HG03066 (cell line): Measurements from ENCODE around the gene CNGA3.
"Not testable (repeated sequence)": the region's sequence is repeated elsewhere in the genome, so short reads cannot be mapped to it uniquely, and the experiment has no call there.

Source experiments
- ATAC-seq: cut with Tn5 transposase; IDR thresholded peaks from one replicate; pipeline ENCODE4 v1.9.1; 2021; ENCODE audit warnings: low read depth; ENCODE audit not compliant: unreplicated experiment

Gene CNGA3

DNA sequence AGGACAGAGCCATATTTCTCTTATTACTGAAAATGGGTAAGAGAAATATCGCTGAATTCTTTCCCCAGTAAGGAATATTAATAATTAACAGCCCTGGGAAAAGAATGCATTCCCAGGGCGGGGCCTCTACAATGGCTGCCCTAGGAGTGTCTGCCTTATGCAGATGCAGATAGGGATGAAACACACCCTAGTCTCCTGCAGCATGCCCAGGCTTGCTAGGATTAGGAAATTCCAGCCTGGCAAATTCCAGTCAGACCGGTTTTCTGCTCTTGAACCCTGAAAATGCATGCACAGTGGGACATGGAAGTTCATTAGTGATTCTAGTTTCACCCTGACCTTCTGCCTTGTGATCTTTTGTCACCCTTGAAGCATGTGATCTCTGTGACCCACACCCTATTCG, 89.4 kb downstream of the CNGA3 start:
- ATAC-seq = not testable (repeated sequence)

DNA sequence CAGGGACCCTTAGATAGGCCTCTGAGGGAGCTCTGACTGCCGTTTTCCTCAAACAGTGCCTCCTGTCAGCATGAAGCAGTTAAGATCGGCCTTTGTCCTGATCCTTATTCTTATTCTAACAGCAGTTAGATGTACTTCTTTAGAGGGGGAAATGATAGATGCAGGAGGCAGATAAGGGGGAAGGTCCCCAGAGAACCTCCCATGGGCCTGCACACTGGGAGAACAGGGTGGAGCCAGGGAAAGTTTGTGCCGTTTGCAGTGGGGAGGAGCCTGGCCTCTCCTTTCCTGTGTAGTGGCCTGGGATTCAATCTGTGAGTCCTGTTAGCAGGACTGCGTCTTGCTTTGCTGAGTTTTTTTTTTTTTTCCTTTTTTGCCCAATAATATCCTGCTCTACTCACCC, 90.5 kb downstream of the CNGA3 start:
- ATAC-seq = no peak

DNA sequence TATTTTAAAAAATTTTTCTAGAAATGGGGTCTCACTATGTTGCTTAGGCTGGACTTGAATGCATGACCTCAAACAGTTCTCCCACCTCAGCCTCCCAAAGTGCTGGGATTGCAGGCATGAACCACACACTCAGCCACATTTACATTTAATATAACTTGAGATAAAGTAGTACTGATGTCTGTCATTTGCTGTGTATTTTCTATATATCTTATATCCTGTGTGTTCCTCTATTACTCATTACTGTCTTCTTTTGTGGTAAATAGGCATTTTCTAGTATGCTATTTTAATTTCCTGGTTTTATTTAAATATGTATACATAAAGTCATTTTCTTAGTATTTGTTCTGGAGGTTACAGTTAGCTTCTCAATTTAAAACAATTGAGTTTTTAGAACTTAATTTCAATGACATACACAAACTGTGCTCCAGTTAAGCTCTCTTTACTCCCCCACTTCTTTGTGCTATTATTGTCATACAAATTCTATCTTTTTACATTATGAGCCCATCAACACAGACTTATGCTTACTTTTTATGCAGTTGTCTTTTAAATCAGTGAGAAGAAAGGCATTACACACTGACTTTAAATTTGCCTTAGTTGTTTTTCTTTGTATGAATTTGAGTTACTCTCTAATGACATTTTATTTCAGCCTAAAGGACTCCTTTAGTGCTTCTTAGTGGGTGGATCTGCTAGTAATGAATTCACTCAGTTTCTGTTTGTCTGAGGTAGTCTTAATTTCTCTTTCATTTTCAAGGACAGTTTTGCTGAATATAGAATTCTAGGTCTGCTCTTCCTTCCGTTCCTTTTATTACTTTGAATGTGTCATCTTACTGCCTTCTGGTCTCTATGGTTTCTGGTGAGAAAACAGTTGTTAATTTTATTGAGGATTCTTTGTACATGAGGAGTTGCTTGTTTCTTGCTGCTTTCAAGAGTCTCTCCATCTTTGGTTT, 92.2 kb downstream of the CNGA3 start:
- ATAC-seq = peak; percentile 76

DNA sequence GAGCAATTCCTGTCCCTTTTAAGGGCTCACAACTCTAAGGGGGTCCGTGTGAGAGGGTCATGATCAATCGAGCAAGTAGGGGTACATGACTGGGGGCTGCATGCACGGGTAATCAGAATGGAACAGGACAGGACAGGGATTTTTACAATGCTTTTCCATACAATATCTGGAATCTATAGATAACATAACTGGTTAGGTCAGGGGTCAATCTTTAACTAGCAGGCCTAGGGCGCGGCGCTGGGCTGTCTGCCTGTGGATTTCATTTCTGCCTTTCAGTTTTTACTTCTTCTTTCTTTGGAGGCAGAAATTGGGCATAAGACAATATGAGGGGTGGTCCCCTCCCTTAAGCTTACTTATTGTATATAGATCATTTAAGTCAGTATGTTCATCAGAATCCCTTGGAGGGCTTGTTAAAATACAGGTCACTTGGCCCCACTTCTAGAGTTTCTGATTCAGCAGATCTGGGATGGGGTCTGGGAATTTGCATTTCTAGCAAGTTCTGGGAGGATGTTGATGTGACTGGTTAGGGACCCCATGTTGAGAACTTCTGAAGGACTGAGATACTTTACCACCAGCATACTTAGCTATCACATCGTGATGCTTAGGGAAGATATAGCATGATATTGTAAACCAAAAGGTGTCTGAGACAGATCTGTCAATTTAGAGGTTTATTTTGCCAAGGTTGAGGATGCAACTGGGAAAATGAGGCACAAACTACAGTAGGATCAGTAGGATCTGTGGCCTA, 95.6 kb downstream of the CNGA3 start:
- ATAC-seq = no peak

DNA sequence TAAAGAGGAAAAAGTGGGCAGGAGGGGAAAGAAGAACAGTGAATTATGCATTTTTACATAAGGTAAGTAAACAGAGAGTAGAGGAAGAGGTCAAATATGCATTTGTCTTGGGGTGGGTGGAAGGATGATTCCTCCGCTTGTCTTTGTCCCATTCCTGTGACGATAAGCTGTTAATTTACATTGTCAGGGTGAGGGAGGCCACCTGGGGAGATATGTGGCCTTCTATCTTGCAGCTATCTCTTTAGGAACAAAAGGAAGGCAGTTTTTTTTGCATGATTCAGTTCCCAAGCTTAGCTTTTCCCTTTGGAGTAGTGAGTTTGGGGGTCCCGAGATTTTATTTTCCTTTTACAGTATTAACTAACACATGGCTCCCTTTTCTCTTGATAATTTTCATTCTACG, 96.2 kb downstream of the CNGA3 start:
- ATAC-seq = no peak

DNA sequence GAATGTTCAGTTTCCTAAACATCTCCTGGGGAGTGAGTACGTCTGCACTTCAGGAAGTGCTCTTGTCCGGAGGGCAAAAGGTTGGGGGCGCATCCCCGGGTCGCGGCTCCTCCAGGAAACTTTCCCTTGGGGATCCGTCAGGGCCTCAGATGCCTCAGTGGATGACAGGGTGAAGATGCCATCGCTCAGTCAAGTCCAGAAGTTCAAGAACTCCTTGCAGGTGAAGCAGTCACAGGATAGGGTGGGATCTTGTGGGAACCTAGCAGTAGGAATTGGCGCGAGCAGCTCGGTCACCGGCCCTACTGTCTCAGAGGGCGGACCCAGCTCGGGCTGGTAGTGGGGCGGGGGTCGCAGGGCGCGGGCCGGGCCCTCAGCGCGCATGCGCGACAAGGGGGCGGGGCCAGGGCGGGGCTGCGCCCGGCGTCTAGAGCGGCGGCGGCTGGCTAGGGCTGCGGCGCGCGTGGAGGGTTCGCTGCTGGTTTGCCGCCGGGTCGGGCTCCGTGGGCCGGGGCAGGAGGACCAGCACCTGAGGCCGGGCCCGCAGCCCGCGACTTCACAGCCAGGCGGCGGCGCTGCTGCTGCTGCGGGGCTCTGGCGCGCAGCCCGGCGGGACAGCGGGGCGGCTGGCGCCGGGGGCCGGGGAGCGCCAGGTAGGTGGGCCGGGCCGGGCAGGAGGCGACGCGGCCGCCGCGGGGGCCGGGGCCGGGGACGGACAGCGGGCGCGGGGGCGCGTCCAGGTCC, 98.3 kb downstream of the CNGA3 start, which contains the start of gene INPP4A:
Gene INPP4A (plus strand): TSS at position 423 of the 741 bp plus-strand sequence. CDS start 75,191 bp downstream, outside the sequence.
- peak; percentile 55 for ATAC-seq

DNA sequence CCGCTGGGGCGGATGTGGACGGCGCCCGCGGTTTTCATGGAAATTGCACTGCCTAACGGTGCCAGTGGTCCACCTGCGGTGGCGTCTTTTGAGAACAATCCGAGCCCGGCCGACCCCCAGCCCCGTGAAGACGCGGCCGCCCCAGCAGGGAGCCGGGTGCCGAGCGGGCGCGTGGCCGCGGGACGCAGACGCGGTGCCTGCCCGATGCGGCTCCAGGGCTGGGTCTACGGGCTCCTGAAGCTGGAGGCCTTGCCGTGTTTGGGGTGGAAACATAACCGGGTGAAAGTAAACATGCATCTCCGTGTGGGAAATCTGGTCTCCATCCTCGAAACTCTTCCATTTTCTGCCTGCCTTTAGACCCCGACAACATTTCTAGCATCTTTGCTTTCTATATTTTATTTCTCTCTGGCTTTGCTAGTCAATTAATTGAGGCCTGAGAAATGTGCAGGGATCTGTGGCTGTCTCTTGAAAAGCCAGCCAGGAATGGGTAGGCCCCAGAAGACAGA, 99.0 kb downstream of the CNGA3 start:
- ATAC-seq = peak; percentile 30

DNA sequence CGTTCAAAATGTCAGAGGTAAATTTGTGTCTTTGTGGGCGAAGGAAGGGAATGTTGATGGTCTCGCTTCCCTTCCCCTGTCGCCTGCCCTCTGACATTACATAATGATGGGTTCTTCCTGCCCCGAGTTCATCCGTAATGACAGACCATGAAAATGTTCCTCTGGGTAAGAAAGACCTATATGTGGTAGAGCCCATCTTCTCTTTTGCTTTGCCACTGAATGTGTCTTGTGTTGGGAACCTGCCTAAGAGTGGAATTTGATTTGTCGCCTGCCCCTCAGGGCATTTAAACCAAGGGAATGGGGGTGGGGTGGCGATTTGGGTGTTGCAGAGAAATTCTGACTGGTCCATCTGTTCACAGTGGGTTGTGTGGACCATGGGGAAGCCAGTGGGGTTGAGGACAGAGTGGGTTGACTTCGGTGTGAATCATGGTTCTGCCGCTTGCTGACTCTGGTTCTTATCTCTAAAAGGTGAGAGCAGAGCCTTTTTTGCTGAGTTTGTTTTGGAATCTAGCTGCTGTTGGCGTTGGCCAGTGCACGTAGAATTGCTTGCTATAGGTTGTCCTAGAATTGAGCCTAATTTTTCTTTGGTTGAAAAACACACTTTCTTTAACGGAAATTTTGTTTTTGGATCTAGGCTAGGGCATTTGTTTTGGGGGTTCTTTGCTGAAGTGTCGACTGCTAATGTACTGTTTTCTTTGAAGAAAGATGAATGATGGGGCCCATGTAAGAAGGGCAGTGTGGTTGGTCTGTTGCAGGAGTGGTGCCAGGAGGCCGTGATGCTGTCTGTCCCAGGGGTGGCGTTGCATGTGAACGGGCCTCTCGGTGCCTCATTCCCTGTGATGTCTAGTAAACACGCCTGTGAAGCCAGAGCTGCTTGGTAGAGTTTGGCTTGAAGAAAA, 99.7 kb downstream of the CNGA3 start:
- no peak for ATAC-seq

DNA sequence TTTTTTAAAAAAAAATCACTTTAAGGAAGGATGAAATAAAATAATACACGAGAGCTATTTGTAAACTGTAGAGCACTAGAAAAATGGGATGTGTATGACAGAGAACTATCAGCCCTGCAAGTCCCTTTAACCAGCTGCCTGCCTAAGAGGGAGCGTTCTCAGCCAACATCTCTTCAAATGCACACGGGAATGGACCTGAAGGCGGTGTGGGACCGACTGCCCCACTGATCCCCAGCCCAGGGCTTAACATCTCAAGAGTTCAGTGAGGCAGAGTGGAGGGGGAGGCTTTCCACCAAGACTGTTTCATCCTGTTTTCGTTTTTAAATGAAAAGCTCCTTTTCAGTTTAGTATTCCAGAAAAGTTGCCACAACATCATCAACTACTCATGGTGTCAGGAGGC, 100.6 kb downstream of the CNGA3 start:
- ATAC-seq = no peak
